Measurements from ENCODE around the gene FGD3.

Gene FGD3

GRCh38 chr9:93031629-93032430 is 84.5 kb downstream of the FGD3 start:
- DNase-seq (ENCODE audit: low read depth) = no peak

- no peak for DNase-seq (ENCODE audit: low read depth)
Observed at GRCh38 chr9:93032545-93032944, 85.2 kb downstream of the FGD3 start.

- DNase-seq (ENCODE audit: low read depth) = no peak
Observed at GRCh38 chr9:93033531-93033930, 86.2 kb downstream of the FGD3 start.

- DNase-seq (ENCODE audit: low read depth) = no peak
Observed at GRCh38 chr9:93035106-93035660, 87.9 kb downstream of the FGD3 start.

GRCh38 chr9:93035821-93036351 is 88.6 kb downstream of the FGD3 start:
- DNase-seq (ENCODE audit: low read depth) = no peak

GRCh38 chr9:93036887-93037475 is 89.7 kb downstream of the FGD3 start:
- DNase-seq (ENCODE audit: low read depth) = no peak

GRCh38 chr9:93037476-93037971 is 90.2 kb downstream of the FGD3 start:
- no peak for DNase-seq (ENCODE audit: low read depth)

GRCh38 chr9:93038918-93039317 is 91.6 kb downstream of the FGD3 start:
- DNase-seq (ENCODE audit: low read depth) = no peak

- DNase-seq (ENCODE audit: low read depth) = no peak
Observed at GRCh38 chr9:93039456-93039855, 92.1 kb downstream of the FGD3 start.

GRCh38 chr9:93039976-93040375 is 92.7 kb downstream of the FGD3 start:
- DNase-seq (ENCODE audit: low read depth) = no peak

- no peak for DNase-seq (ENCODE audit: low read depth)
Observed at GRCh38 chr9:93040409-93040808, 93.1 kb downstream of the FGD3 start.

- no peak for DNase-seq (ENCODE audit: low read depth)
Observed at GRCh38 chr9:93041108-93041802, 93.9 kb downstream of the FGD3 start.

- DNase-seq (ENCODE audit: low read depth) = no peak
Observed at GRCh38 chr9:93043122-93043521, 95.8 kb downstream of the FGD3 start.

GRCh38 chr9:93045521-93045920 is 98.2 kb downstream of the FGD3 start:
- no peak for DNase-seq (ENCODE audit: low read depth)

- DNase-seq (ENCODE audit: low read depth) = no peak
Observed at GRCh38 chr9:93048566-93049448, 101.5 kb downstream of the FGD3 start.

GRCh38 chr9:93049491-93049890 is 102.2 kb downstream of the FGD3 start:
- no peak for DNase-seq (ENCODE audit: low read depth)

- DNase-seq (ENCODE audit: low read depth) = no peak
Observed at GRCh38 chr9:93050231-93050630, 102.9 kb downstream of the FGD3 start.

- no peak for DNase-seq (ENCODE audit: low read depth)
Observed at GRCh38 chr9:93051680-93052089, 104.4 kb downstream of the FGD3 start.

GRCh38 chr9:93052791-93053540 is 105.6 kb downstream of the FGD3 start:
- no peak for DNase-seq (ENCODE audit: low read depth)

GRCh38 chr9:93053781-93054331 is 106.5 kb downstream of the FGD3 start:
- DNase-seq (ENCODE audit: low read depth) = no peak

Data from non-pigmented ciliary epithelial cell (primary cell).